Endothelial cell (in vitro differentiated cells): Measurements from ENCODE around the gene NOSTRIN. TPM values are rescaled to one million over a fixed set of nuclear protein-coding genes. Genes with fewer than 3 reads are reported as not detected.

Experiments used
- DNase-seq: peaks from one replicate; pipeline ENCODE4 v3.0.0; 2021; ENCODE audit warnings: low spot score
- H3K27ac Mint-ChIP-seq: one replicate; pipeline ENCODE4 v1.8.0; 2021; ENCODE audit warnings: mixed read lengths, inconsistent platforms; ENCODE audit not compliant: unreplicated experiment
- H3K27me3 Mint-ChIP-seq: one replicate; pipeline ENCODE4 v1.8.0; 2021; ENCODE audit warnings: mild to moderate bottlenecking, moderate library complexity, mixed read lengths, inconsistent platforms; ENCODE audit not compliant: unreplicated experiment
- H3K36me3 Mint-ChIP-seq: one replicate; pipeline ENCODE4 v1.8.0; 2021; ENCODE audit warnings: mild to moderate bottlenecking, low read depth, mixed read lengths, inconsistent platforms; ENCODE audit not compliant: unreplicated experiment
- H3K4me1 Mint-ChIP-seq: one replicate; pipeline ENCODE4 v1.8.0; 2021; ENCODE audit warnings: mild to moderate bottlenecking, mixed read lengths, inconsistent platforms; ENCODE audit not compliant: unreplicated experiment
- H3K4me3 Mint-ChIP-seq: one replicate; pipeline ENCODE4 v1.8.0; 2021; ENCODE audit warnings: mild to moderate bottlenecking, mixed read lengths, inconsistent platforms; ENCODE audit not compliant: unreplicated experiment
- H3K9me3 Mint-ChIP-seq: one replicate; pipeline ENCODE4 v1.8.0; 2021; ENCODE audit warnings: mixed read lengths, inconsistent platforms; ENCODE audit not compliant: unreplicated experiment
- CTCF ChIP-seq: fragments of 200-600 bp; sonication (generic); IDR thresholded peaks from one replicate; pipeline ENCODE4 v1.5.0; 2021; ENCODE audit warnings: antibody characterized with exemption; ENCODE audit not compliant: unreplicated experiment
- total RNA-seq: library from RNA; stranded (reverse); fragmentation: NEBNext Ultra II Directional; extraction: Animal tissue kit (Norgen Biotek cat#: 25700); gene quantifications from one replicate; pipeline ENCODE4 v1.2.1, GENCODE V29; 2021; ENCODE audit not compliant: unreplicated experiment

Gene NOSTRIN
- total RNA-seq, 1 donor from 2014 or later = not detected

- no peak for TF ChIP-seq CTCF
- Mint-ChIP-seq H3K9me3 (no peaks in the 10 kb centered on the region), H3K36me3 (no peaks in the 10 kb centered on the region), H3K4me1 (peaks cover 13% of the 10 kb centered on the region), H3K27ac (no peak overlapping the region), H3K27me3 (no peaks in the 10 kb centered on the region), H3K4me3 (no peak overlapping the region)
- DNase-seq = no peak
Measured at GRCh38 chr2:168810235-168810634, 7.8 kb downstream of the NOSTRIN start.

GRCh38 chr2:168811696-168812095 lies 9.3 kb downstream of the NOSTRIN start:
- DNase-seq = no peak
- no peak for TF ChIP-seq CTCF
- Mint-ChIP-seq H3K27me3 (no peaks in the 10 kb centered on the region), H3K27ac (no peak overlapping the region), H3K36me3 (no peaks in the 10 kb centered on the region), H3K9me3 (no peaks in the 10 kb centered on the region), H3K4me1 (peaks cover 22% of the 10 kb centered on the region), H3K4me3 (no peak overlapping the region)

- Mint-ChIP-seq H3K27me3 (no peaks in the 10 kb centered on the region), H3K4me1 (peaks cover 22% of the 10 kb centered on the region), H3K9me3 (no peaks in the 10 kb centered on the region), H3K36me3 (no peaks in the 10 kb centered on the region), H3K4me3 (no peak overlapping the region), H3K27ac (no peak overlapping the region)
- no peak for TF ChIP-seq CTCF
- DNase-seq = no peak
Measured at GRCh38 chr2:168814046-168814445, 11.6 kb downstream of the NOSTRIN start.

GRCh38 chr2:168814939-168815907 lies 12.8 kb downstream of the NOSTRIN start:
- Mint-ChIP-seq H3K27me3 (no peaks in the 10 kb centered on the region), H3K4me3 (no peak overlapping the region), H3K36me3 (no peaks in the 10 kb centered on the region), H3K27ac (no peak overlapping the region), H3K4me1 (peaks cover 22% of the 10 kb centered on the region), H3K9me3 (no peaks in the 10 kb centered on the region)
- DNase-seq = no peak
- no peak for TF ChIP-seq CTCF

- Mint-ChIP-seq H3K9me3 (no peaks in the 10 kb centered on the region), H3K27me3 (no peaks in the 10 kb centered on the region), H3K4me3 (no peak overlapping the region), H3K36me3 (no peaks in the 10 kb centered on the region), H3K4me1 (peaks cover 14% of the 10 kb centered on the region), H3K27ac (no peak overlapping the region)
- no peak for TF ChIP-seq CTCF
- DNase-seq = no peak
Measured at GRCh38 chr2:168816369-168816768, 13.9 kb downstream of the NOSTRIN start.
